HG02759 (cell line): ENCODE data around the gene DRC1.

Experiments used
- ATAC-seq: cut with Tn5 transposase; IDR thresholded peaks from one replicate; pipeline ENCODE4 v1.9.1; 2021; ENCODE audit warnings: mild to moderate bottlenecking, moderate library complexity; ENCODE audit not compliant: unreplicated experiment

The DRC1 gene

DNA sequence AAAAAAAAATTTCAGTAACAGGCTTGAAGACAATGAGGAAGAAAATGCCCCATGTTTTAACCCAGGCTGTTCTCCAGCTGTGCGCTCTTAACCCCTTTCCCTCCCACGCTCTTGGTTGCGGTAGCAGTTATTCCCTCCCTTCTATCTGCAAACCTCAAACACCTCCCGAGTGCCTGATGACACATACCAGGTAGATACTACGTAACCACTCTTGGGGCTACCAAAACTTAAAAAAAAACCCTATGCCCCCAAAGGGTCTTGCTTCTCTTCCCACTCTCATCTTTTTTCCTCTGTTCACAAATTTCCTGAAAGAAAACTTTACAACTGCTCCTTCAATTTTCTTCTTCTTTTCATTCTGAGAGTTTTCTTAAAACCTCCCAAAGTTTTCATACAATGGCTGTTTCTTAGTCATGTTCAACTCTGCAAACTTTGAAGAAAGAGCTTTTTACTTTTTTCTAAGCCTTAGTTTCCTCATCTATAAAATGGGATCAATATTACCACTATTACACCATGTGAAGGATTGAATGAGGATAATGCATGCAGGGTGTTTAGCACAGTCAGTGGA lies 4.9 kb upstream of the DRC1 start:
- no peak for ATAC-seq

DNA sequence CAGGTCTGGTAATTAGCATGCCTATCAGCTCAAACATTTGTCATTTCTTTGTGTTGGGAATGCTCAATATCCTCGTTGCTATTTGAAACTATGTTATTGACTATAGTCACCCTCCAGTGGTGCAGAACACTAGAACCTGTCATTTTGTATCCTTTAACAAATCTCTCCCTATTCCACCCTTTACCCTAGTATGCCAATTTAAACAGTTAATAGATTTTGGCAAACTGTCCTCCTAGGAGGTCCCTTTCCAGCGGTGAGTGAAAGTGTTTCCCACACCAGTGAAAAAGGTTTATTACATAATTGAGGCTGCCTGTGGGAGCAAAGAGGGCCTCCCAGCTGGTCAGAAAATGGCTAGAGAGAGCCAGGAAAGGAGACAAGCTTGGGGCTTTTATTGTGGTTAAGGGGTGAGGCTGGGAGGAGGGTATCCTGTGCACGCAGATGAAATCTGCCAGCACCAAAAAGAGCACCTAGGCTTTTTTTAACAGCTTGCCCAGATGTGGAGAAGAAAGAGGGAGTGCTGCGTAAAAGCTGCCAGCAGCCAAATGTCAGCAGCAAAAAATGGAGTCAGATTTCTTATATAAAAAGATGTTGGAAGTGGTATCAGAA lies 1.8 kb upstream of the DRC1 start:
- ATAC-seq = no peak

DNA sequence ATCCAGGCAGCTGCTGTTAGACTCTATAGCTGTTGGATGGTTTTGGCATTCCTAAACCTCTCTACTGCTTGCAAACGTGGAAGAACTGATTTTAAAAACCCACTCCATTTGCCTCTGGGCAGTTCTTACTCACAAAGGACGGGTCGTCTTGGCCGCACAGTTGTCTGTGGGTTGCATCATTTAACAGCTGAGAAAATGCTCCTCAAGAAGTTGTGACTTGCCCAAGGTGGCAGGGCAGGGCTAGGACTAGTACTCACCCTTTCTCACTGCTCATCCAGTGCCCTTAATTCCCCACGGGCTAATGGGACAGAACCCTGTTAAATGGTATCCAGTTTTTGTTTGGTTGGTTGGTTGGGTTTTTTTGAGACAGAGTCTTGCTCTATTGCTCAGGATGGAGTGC lies 997 bp upstream of the DRC1 start:
- no peak for ATAC-seq

DNA sequence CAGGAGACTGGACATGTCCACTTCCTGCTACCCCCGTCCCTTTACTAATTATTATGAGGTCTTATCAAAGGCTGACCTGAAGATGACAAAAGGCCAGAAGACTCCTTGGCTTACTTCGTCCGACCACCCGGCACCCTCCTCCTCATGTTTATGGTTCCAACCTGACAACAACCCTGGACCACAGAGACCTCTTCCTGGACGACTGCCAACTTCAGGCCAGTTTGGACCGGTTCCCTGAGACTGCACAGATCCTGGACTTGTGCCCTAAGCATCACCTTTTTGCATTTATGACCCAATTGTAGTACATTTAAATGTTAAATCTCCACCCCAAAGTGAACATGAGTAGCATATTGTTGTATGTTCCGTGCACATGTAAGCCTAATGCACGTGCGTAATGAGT lies 5.8 kb downstream of the DRC1 start:
- no peak for ATAC-seq

DNA sequence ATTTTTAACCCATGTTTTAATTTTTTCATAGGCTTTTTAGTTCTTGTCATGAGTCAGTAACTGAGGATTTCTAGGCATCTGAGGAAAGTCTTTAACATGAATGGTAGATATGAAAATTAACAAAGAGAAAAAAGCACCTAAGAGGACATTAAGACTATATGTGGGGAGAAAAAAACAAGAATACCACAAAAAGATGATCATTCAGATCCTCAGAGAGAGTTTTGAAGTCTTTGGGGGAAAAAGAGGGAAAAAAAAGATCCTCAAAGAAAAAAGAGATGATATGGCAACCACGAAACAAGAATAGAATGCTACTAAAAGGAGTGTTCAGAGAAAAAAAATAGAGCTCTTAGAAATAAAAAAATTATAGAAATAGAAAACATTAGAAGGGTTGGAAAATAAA lies 8.1 kb downstream of the DRC1 start:
- ATAC-seq = no peak

DNA sequence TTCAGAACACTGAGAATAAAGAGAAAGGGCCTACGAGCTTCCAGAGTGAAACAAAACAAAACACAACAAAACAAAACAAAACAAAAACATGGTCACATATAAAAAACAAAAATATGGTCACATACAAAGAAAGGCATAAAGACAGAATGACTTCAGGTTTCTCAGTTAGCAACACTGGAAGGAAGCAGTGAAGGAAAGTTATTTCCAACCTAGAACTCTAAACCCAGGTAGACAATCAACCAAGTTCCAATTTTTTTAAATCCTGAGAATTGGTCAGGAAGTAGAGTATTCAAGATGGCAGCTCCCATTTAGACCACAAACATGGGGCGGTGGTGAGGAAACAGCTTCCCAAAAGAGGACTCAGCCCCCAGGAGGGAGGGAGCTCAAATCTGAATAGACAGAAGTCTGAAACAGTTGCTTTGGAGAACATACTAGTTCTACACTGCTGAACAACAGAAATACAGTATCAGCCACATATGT lies 9.1 kb downstream of the DRC1 start:
- no peak for ATAC-seq

DNA sequence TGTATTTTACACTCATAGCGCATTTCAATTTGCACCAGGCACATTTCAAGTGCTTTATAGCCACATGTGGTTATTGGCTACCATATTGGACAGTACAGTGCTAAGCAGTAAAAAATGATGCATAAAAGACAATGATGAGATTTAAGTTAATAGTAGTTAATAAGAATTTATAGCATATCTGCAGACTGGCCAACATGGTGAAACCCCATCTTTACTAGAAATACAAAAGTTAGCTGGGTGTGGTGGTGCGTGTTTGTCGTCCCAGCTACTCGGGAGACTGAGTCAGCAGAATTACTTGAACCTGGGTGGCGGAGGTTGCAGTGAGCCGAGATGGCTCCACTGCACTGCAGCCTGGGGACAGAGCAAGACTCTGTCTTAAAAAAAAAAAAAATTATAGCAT lies 9.7 kb downstream of the DRC1 start:
- no peak for ATAC-seq

DNA sequence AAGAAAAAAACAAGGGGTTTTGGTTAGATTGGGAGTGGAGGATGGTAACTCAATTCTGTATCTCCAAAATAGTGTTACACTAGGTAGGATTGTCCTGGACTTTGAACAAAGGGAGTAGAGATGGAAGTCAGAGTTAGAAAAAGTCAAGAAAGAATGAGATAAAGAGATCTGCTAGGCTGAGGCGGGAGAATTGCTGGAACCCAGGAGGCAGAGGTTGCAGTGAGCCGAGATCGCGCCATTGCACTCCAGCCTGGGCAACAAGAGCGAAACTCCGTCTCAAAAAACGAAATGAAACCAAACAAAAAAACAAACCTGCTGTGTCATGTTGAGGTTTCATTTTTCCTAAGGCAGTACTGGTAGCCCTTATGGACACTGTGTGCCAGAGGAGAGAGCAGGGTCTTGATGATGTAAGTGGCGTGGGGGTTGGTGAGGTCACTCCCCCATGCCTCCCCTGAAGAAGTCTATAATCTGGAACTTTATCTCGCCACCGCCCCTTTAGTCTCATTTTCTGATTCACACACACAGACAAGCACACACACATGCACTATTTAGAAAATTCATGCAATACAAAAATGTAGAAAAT lies 10.5 kb downstream of the DRC1 start:
- ATAC-seq = peak; percentile 43

DNA sequence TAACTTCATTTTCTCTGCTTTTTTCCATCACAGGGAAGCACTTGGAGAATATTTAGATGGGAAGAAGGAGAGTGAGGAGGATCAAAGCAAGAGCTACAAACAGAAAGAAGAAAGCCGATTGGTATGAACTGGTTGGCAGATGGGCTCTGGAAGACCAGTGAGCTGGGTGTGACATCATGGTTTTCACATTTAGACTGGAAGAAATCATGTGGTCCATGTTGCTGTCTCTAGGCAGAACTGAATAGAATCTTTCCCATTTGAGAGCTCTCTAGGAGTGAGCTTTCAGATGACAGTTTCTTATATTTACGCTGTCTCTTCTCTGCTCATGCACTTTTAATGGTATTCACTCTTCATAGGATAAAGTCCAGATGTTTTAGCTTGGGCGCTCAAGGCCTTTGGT lies 12.6 kb downstream of the DRC1 start:
- no peak for ATAC-seq

DNA sequence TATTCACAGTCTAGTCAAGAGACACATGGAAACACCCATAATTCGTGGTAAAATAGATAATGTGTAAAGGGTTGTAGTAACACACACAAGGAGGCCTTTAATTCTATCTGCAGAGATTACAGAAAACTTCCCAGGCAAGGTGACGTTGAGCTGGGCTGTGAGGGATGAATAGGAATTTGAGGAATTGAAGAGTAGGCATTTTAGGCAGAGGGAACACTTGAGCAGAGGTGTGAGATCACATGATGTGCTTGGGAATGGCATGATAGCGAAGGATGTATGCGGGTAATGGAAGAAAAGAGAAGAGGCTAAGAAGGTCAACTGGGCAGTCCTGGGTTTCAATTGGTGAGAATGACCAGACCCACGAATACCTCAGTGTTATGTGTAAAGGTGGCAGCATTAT lies 20.2 kb downstream of the DRC1 start:
- ATAC-seq = no peak

DNA sequence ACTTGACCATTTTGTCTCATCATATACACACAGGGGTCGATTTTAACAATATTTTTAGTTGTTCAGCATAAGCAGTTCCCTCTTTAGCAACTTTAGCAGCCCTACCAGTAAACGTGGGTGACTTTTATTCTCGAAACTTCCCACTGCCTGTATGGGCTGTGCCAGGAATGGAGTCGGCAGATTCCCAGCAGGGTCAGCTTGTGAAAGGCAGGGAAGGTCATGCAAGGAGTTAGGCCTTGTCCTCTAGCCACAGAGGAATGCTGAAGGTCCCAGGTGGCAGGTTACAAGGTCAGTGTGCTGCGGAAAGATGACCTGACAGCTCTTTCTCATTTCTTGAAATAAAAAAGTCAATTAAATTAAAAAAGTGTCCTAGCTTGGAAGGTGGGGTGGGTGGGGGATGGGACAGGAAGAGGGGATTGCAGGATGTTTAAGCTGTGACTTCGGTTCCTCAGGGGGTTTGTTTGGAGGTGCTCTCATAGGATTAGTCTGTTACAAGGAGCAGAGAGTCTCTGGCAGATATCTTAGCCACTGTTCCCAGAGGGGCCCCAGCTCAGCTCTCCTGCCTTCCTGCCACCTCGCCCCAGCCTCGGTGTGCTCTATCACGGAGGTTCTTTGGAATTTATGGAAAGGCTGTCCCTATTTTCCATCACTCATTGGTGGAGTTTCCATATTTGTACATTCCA lies 21.4 kb downstream of the DRC1 start:
- ATAC-seq = no peak

DNA sequence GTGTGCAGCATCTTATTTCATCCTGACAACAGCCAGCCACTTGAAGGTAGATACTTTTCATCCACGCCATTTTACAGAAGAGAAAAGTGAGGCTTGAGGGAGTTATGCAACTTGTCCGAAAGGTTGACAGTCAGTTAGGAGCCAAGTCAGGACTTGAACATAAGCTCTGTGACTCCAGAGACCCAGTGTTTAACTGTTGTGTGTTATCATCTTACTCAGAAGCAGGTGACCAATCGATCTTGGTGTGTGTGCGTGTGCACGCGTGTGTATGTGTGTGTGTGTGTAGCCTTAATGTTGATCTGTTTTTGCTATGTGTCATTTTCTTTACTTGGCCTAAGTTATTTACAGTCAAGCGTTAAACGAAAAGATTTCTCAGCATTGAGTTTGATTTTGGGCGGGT lies 22.0 kb downstream of the DRC1 start:
- ATAC-seq = no peak

DNA sequence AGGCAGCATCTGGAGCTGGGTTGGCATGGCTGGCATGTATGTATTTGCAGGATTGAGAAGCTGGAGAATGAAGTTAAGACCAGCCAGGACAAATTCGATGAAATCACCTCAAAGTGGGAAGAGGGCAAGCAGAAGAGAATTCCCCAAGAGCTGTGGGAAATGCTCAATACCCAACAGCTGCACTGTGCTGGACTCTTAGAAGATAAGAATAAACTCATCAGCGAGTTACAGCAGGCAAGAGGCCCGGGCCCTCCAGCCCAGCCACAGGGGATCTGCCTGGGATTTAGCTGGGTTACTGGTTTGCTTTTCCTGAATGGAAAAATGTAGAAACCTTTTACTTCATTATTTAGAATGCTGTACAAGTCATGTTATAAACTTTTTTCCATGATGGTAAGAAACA lies 22.5 kb downstream of the DRC1 start:
- ATAC-seq = no peak

DNA sequence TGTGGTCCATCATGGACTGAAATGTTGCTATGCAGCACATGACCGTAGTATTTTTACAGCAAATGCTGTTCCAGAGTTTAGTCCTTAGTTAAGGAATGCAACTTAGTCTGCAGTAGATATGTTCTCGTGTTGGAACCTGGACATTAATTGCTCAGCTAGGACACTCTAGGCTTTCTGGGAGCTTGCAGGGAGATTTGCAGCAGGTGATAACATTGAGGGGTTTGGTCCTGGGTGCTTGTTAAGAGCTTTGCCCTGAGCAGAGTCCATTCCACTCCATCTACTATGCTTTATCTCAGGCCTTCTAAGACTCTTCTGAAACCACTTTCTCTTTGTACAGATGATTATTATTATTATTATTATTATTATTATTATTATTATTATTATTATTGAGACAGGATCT lies 27.1 kb downstream of the DRC1 start:
- no peak for ATAC-seq

DNA sequence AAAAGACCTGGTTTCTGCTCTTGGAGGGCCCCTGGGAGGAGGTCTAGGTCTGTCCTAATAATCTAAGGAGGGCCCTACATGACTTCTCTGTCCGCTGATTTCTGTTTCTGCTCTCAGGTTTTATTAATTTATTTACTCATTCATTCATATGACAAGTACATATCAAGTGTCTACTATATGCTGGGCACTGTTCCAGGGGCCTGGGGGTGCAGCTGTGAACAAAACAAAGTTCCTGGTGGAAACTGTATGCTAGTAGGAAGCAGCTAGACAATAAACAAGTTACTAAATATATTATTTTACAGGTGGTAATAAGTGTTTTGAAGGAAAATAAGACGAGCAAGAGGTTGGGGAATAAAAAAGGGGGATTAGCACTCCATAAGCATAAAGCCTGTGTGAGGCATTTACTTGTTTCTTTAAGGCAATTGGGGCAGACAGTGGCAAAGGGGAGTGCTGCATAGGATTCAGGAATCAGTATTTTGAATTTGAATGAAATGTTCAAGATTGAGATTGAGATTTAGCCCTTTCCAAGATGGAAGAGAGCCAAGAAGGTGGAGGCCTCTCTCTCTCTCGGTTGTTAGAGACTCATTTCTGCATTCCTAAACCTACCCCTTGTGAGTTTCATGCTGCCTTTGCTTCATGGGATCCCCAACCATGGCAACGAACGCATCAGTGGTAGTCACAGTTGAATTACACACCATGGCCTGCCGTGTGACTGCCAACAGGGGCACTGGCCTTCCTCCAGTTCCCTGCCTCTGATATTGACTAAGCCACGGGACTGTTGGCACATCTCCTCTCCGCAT lies 28.3 kb downstream of the DRC1 start:
- ATAC-seq = no peak

DNA sequence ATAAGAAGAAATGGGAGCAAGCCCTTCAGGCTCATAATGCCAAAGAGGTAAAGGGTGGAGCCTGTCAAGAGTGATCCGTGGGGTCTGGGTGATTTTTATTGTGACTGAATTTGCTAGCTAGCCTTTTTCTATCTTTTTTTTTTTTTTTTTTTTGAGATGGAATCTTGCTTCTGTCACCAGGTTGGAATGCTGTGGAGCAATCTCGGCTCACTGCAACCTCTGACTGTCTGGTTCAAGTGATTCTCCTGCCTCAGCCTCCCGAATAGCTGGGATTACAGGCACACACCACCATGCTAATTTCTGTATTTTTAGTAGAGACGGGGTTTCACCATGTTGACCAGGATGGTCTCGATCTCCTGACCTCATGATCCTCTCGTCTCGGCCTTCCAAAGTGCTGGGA lies 29.1 kb downstream of the DRC1 start:
- no peak for ATAC-seq

DNA sequence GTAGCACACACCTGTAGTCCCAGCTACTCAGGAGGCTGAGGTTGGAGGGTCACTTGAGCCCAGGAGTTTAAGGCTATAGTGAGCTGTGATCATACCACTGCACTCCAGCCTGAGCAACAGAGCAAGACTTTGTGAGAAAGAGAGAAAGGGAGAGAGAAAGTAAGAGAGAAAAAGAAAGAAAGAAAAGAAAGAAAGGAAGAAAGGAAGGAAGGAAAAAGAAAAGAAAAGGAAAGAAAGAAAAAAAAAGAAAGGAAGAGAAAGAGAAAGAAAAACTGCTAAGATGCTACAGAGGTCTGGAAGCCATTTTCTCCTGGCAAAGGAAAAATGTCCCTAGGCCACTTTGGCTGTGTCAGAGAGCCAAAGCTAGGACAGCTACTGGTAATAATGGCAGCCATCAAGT lies 30.6 kb downstream of the DRC1 start:
- ATAC-seq = no peak

DNA sequence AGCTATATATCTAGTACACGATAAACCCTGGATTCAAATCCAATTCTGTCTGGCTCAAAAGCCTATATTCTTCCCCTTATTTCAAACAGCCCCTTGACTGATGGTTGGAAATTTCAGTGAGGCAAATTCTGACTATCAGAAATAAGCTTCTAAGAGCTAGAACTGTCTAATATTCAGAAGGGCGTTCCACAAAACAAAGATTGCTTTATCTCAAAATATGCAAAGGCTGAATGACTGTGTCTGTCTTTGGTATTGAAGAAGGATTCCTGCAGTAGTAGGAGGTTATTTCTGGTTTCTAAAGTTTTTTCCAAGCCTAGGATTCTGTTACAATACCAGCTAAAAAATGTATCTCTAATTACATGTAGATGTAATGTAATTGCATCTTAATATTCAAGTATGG lies 31.1 kb downstream of the DRC1 start:
- ATAC-seq = no peak

DNA sequence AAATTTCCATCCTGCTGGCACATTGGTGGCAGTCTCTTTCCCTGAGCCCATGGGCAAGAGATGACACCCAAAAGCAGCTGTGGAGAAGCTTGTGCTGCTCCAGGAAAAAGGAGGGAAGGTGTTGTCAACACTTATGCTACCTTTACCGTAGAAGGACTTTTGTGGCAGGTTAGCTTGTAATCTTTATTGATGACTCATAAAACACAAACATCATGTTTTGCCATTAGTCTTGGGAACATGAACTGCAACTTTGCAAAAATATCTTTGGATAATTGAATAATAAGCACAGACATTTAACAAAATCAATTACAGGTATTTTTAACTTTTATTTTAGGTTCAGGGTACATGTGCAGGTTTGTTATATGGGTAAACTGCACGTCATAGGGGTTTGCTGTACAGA lies 33.4 kb downstream of the DRC1 start:
- no peak for ATAC-seq

DNA sequence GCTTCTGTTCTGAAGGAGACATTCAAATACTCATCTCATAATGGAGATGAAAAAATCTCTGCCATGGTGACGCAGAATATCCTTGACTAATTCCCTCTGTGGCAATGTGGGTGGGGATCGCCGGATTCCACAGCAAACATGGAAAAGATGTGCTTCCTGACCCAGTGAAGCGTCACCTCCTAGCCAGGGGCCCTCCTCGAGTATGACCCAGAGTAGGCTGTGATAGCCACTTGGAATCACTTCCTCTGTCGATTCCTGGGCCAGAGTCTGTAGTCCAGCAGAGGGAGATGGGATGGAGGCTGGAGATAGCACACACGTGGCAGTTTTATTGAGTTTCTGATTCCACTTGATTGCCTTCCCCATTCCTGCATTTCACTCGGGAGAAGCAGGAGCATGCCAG lies 36.8 kb downstream of the DRC1 start:
- ATAC-seq = no peak

DNA sequence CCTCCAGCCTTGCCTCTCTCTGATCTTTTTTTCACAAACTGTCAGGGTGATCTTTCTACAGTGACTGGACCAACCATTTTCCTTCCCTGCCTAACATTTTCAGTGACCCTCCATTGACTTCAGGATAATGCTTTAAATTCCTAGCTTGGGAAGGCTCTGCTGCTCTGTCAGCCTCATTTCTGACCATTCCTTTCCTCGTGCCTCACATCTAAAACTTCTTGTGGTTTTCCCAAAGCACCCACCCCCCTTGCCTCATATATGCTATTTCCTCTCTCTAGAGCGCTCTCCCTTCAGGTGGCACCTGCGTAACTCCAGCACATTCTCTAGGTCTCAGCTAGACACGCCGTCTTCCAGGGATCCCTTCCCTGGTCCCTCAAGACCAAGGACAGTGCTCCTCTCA lies 37.2 kb downstream of the DRC1 start:
- ATAC-seq = no peak

DNA sequence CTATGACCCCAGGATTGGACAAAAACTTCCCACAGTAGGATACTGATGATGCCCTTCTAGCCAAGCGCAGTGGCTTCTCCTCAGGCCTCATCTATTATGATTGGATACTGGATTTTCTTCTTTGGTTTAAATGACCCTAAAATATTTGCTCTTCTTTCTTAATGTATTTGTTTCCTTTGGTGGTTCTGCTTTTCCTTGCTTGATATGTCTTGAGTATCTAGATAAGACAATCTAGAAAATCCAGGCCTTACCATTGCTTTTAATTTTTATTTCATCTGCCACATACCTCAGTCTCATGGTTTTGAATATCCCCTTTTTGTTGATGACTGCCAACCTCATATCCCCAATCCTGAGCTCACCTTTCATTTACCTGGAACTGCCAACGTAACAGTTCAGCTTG lies 40.6 kb downstream of the DRC1 start:
- no peak for ATAC-seq
